SJCRH30 (cell line): ENCODE measurements around the gene EHD2. TPM values are rescaled to one million over a fixed set of nuclear protein-coding genes. Genes with fewer than 3 reads are reported as not detected.
"Not testable (repeated sequence)": the region's sequence is repeated elsewhere in the genome, so short reads cannot be mapped to it uniquely, and the experiment has no call there.

ENCODE experiments used
- DNase-seq, 2 experiments: peaks; one replicate each; pipeline ENCODE4 v3.0.0-alpha.2; 2015 to 2020
- H3K27ac ChIP-seq: fragments of 250-450 bp; sonication (Bioruptor Pico); 2 replicates; pipeline ENCODE4 v1.5.1; 2020; ENCODE audit warnings: mild to moderate bottlenecking, moderate library complexity
- H3K27me3 ChIP-seq: fragments of 250-450 bp; sonication (Bioruptor Pico); 2 replicates; pipeline ENCODE4 v1.5.1; 2020; ENCODE audit warnings: mild to moderate bottlenecking, moderate library complexity
- H3K36me3 ChIP-seq: fragments of 250-450 bp; sonication (Bioruptor Pico); 2 replicates; pipeline ENCODE4 v1.5.1; 2020; ENCODE audit warnings: mild to moderate bottlenecking, moderate library complexity
- H3K4me1 ChIP-seq: fragments of 250-450 bp; sonication (Bioruptor Pico); 2 replicates; pipeline ENCODE4 v1.5.1; 2020; ENCODE audit warnings: mild to moderate bottlenecking, moderate library complexity
- H3K4me3 ChIP-seq: fragments of 250-450 bp; sonication (Bioruptor Pico); 2 replicates; pipeline ENCODE4 v1.5.1; 2020; ENCODE audit warnings: mild to moderate bottlenecking, moderate library complexity
- H3K9me3 ChIP-seq: fragments of 250-450 bp; sonication (Bioruptor Pico); replicated peaks from 2 replicates; pipeline ENCODE4 v1.5.1; 2020; ENCODE audit warnings: mild to moderate bottlenecking, moderate library complexity
- total RNA-seq: library from RNA; depleted of rRNA; stranded (reverse); fragments of >200 nt; shearing (Covaris generic); gene quantifications from 2 replicates; pipeline ENCODE4 v1.2.3, GENCODE V29; 2014; rRNA removed

The EHD2 gene, protein sequence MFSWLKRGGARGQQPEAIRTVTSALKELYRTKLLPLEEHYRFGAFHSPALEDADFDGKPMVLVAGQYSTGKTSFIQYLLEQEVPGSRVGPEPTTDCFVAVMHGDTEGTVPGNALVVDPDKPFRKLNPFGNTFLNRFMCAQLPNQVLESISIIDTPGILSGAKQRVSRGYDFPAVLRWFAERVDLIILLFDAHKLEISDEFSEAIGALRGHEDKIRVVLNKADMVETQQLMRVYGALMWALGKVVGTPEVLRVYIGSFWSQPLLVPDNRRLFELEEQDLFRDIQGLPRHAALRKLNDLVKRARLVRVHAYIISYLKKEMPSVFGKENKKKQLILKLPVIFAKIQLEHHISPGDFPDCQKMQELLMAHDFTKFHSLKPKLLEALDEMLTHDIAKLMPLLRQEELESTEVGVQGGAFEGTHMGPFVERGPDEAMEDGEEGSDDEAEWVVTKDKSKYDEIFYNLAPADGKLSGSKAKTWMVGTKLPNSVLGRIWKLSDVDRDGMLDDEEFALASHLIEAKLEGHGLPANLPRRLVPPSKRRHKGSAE
- total RNA-seq = 9.0 and 9.4 TPM in 2 replicates

- H3K36me3 ChIP-seq = no peaks in the 10 kb centered on the region
- peaks cover 2% of the 10 kb centered on the region; the same call in 1 of the 2 replicates for H3K4me1 ChIP-seq
- DNase-seq = peak; percentile 61 to 75
- H3K27me3 ChIP-seq = no peaks in the 10 kb centered on the region; the same call in 1 of the 2 replicates
- H3K27ac ChIP-seq = peak within 1 kb of the TSS; percentile 21; the same call in 1 of the 2 replicates
- peaks cover 6% of the 10 kb centered on the region; the same call in 1 of the 2 replicates for H3K9me3 ChIP-seq
- H3K4me3 ChIP-seq = peak within 1 kb of the TSS; percentile 61
Observed at GRCh38 chr19:47713046-47714021, at the start of gene EHD2. TSS of gene EHD2 (plus strand) at chr19:47713422. CDS start at chr19:47716613, 3,191 bp downstream.

- H3K4me1 ChIP-seq = no peaks in the 10 kb centered on the region
- no peak overlapping the region for H3K27ac ChIP-seq
- no peaks in the 10 kb centered on the region for H3K9me3 ChIP-seq
- H3K4me3 ChIP-seq = no peak overlapping the region
- 0 out of 2 replicates have a peak, but pooled peaks cover 2% of the 10 kb centered on the region for H3K36me3 ChIP-seq
- H3K27me3 ChIP-seq = no peaks in the 10 kb centered on the region
- DNase-seq = no peak
Observed at GRCh38 chr19:47663435-47663910, 49.7 kb upstream of the EHD2 start.

GRCh38 chr19:47663911-47664771 is 49.1 kb upstream of the EHD2 start:
- H3K9me3 ChIP-seq = no peaks in the 10 kb centered on the region
- 0 out of 2 replicates have a peak, but pooled peaks cover 2% of the 10 kb centered on the region for H3K36me3 ChIP-seq
- no peaks in the 10 kb centered on the region for H3K4me1 ChIP-seq
- DNase-seq = no peak
- no peaks in the 10 kb centered on the region for H3K27me3 ChIP-seq
- no peak overlapping the region for H3K27ac ChIP-seq
- H3K4me3 ChIP-seq = no peak overlapping the region

GRCh38 chr19:47668556-47668955 is 44.7 kb upstream of the EHD2 start:
- H3K9me3 ChIP-seq, H3K27me3 ChIP-seq, H3K36me3 ChIP-seq, DNase-seq, H3K27ac ChIP-seq, H3K4me1 ChIP-seq, H3K4me3 ChIP-seq: not testable (repeated sequence)

- 0 out of 2 replicates have a peak, but pooled peaks cover 3% of the 10 kb centered on the region for H3K36me3 ChIP-seq
- H3K4me1 ChIP-seq = no peaks in the 10 kb centered on the region
- H3K27me3 ChIP-seq = no peaks in the 10 kb centered on the region
- no peak overlapping the region for H3K4me3 ChIP-seq
- DNase-seq = no peak
- no peak overlapping the region for H3K27ac ChIP-seq
- H3K9me3 ChIP-seq = no peaks in the 10 kb centered on the region
Observed at GRCh38 chr19:47670736-47671135, 42.5 kb upstream of the EHD2 start.

- H3K4me1 ChIP-seq = no peaks in the 10 kb centered on the region
- no peak overlapping the region for H3K4me3 ChIP-seq
- no peak for DNase-seq
- no peaks in the 10 kb centered on the region for H3K27me3 ChIP-seq
- peaks cover 3% of the 10 kb centered on the region; the same call in 1 of the 2 replicates for H3K36me3 ChIP-seq
- H3K27ac ChIP-seq = no peak overlapping the region
- no peaks in the 10 kb centered on the region for H3K9me3 ChIP-seq
Observed at GRCh38 chr19:47671499-47671898, 41.7 kb upstream of the EHD2 start.

DNA sequence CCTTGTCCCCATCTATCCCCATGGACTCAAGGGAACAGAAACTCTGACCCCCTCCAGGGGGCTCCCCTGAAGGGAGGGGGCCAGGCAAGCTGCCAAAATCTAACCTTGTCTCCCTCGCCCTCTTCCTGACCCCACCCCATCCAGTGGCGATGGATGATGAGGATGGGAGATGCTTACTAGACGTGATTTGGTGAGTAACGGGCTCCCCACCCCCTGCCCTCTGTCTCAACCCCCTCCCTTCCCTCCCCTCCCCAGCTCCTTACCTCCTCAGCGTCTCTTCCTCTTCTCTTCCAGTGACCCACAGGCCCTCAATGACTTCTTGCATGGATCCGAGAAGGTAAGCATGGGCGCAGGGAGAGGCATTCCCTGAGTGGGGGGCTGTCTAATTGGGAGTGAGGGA is 39.8 kb upstream of the EHD2 start:
- no peaks in the 10 kb centered on the region for H3K4me1 ChIP-seq

GRCh38 chr19:47674548-47674947 is 38.7 kb upstream of the EHD2 start:
- H3K27ac ChIP-seq = no peak overlapping the region
- no peaks in the 10 kb centered on the region for H3K4me1 ChIP-seq
- no peaks in the 10 kb centered on the region for H3K9me3 ChIP-seq
- peaks cover 16% of the 10 kb centered on the region for H3K36me3 ChIP-seq
- H3K27me3 ChIP-seq = no peaks in the 10 kb centered on the region
- no peak for DNase-seq
- H3K4me3 ChIP-seq = no peak overlapping the region

More for the DNA sequence above, 39.8 kb upstream of the EHD2 start:
- Histone ChIP-seq H3K27me3 (no peaks in the 10 kb centered on the region), H3K27ac (no peak overlapping the region), H3K36me3 (peaks cover 14% of the 10 kb centered on the region; the same call in 1 of the 2 replicates), H3K4me3 (no peak overlapping the region), H3K9me3 (no peaks in the 10 kb centered on the region)
- no peak for DNase-seq

DNA sequence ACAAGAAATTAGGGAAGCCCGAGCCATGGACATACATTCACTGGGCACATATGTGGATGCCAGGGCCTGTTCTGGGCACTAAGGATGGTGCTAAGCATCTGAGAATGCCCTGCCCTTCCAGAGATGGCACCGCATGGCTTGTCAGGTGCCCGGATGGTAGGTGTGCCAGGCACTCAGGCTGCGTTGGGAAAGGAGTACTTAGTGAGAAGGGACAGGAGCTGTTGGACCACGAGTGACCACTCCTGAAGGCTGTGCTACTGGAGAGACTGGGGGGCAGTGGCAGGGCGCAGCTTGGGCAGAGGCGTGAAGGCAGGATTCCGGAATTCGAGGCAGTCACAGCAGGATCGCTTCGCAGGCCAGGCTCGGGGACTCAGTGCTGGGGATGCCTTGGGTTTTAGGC is 38.0 kb upstream of the EHD2 start:
- no peaks in the 10 kb centered on the region for H3K4me1 ChIP-seq
- no peak overlapping the region for H3K27ac ChIP-seq
- H3K27me3 ChIP-seq = no peaks in the 10 kb centered on the region
- H3K9me3 ChIP-seq = no peaks in the 10 kb centered on the region
- no peak overlapping the region for H3K4me3 ChIP-seq
- no peak for DNase-seq
- H3K36me3 ChIP-seq = peaks cover 19% of the 10 kb centered on the region

- DNase-seq = no peak
- Histone ChIP-seq H3K9me3 (no peaks in the 10 kb centered on the region), H3K27me3 (no peaks in the 10 kb centered on the region), H3K4me3 (no peak overlapping the region), H3K36me3 (peaks cover 19% of the 10 kb centered on the region), H3K27ac (no peak overlapping the region), H3K4me1 (no peaks in the 10 kb centered on the region)
Observed at GRCh38 chr19:47675859-47676258, 37.4 kb upstream of the EHD2 start.

DNA sequence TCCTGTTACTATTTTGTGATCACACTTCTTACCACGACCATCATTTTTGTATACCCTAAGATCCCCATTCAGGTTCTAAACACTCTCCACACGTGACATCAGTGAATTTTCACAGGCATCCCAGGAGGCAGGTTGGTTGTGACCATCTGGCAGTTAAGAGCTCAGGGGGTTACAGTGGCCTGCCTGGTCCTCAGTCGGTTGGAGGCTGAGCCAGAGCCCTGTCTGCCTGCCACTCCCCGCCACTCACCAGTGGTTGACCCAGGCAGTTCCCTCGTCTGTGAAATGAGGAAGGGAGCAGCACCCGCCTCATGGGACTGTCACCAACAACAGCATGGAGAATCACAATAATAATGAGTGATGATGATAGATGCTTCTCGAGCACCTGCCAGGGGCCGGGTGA is 36.4 kb upstream of the EHD2 start:
- H3K27ac ChIP-seq = no peak overlapping the region
- no peaks in the 10 kb centered on the region for H3K4me1 ChIP-seq
- no peaks in the 10 kb centered on the region for H3K9me3 ChIP-seq
- no peak overlapping the region for H3K4me3 ChIP-seq
- H3K36me3 ChIP-seq = peaks cover 19% of the 10 kb centered on the region
- DNase-seq = no peak
- no peaks in the 10 kb centered on the region for H3K27me3 ChIP-seq

DNA sequence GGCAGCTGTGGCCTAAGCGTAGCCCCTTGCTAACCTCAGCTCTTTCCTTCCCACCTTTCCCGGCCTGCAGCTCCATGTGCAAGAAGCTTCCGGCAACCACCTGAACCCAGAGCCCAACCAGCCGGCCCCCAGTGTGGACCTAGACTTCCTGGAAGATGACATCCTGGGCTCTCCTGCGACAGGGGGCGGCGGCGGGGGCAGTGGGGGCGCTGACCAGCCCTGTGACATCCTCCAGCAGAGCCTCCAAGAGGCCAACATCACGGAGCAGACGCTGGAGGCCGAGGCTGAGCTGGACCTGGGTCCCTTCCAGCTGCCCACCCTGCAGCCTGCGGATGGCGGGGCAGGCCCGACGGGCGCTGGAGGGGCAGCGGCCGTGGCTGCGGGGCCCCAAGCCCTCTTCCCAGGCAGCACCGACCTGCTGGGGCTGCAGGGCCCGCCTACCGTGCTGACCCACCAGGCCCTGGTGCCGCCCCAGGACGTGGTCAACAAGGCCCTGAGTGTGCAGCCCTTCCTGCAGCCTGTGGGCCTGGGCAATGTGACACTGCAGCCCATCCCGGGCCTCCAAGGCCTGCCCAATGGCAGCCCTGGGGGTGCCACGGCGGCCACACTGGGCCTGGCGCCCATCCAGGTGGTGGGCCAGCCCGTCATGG is 33.8 kb upstream of the EHD2 start:
- Histone ChIP-seq H3K36me3 (peaks cover 18% of the 10 kb centered on the region), H3K9me3 (no peaks in the 10 kb centered on the region), H3K4me1 (no peaks in the 10 kb centered on the region), H3K27me3 (no peaks in the 10 kb centered on the region), H3K27ac (no peak overlapping the region), H3K4me3 (no peak overlapping the region)
- DNase-seq = no peak
